ENCODE data around the gene GIPC2. TPM values are rescaled to one million over a fixed set of nuclear protein-coding genes. Genes with fewer than 3 reads are reported as not detected.

GIPC2 gene
- total and polyA plus RNA-seq, 2 donors (not counting 3 experiments of a cell fraction or from before 2014, with no cell fraction given): 2.8 to 9.6 TPM

DNA sequence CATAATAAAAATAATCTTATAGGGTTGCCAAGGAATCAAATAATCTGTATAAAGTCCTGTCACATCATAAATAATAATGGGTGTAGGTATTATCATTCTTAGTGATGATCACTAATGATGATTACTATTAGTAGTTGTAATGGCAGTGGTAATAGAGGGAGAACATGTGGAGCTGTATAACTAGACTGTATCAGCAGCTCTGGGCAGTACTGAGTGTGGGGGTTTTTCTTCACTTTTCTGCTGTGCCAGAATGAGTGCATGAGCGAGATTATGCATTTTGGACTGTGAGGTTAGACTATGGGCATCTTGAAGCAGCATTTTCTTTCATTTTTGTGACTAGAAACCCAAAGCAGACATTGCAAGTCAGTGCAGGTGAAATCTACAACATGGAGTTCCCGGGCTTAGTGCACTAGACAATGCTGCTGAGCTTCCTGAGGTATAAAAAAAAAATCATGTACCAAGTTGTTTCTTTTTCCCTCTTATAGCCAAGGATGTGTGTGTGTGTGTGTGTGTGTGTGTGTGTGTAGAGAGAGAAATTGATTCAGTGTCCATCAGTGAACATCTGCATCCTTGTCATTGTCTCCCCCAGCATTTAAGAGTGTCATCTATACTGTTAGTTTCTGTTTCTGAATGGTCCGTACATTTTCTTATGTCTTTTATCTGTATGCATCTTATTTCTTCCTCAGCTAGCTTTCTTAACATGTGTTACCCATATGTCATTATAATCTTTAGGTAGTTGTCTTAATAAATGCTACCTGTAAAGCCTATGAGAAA lies 86.6 kb downstream of the GIPC2 start:
- DNase-seq (ENCODE audit: low read depth, low spot score) (no peak), FAIRE-seq (no peak)
- H3K9ac ChIP-seq (replicated peaks; ENCODE audit: extremely low read depth, insufficient read depth, low read length): no peak overlapping the region
- no peak overlapping the region for H3K4me3 ChIP-seq (replicated peaks in 1 of 3; ENCODE audit: insufficient read depth in 1 of 3, low read depth in 1 of 3, low read length in 3 of 3)
- peaks cover 2% of the 10 kb centered on the region for H4K20me1 ChIP-seq (replicated peaks; ENCODE audit: control insufficient read depth, extremely low read depth, insufficient read depth, low read length)
- POLR2A ChIA-PET: interaction anchor here (1.5 kb wide), 1 partner anchor 128 kb away, joined by 3 read pairs; the partner anchor contains the start of gene DNAJB4
- H3K9me1 ChIP-seq (replicated peaks; ENCODE audit: control insufficient read depth, extremely low read depth, insufficient read depth, low read length): no peaks in the 10 kb centered on the region
- H3K9me3 ChIP-seq (replicated peaks; ENCODE audit: control insufficient read depth, insufficient read depth, low read length): no peaks in the 10 kb centered on the region
- no peak overlapping the region for H3K27ac ChIP-seq (ENCODE audit: insufficient read depth, low read depth, low read length)
- no peak overlapping the region for H3K4me2 ChIP-seq (ENCODE audit: insufficient read depth, low read length)
- no peaks in the 10 kb centered on the region for H3K36me3 ChIP-seq (ENCODE audit: control insufficient read depth in 2 of 2, extremely low read depth in 1 of 2, insufficient read depth in 2 of 2, low read length in 2 of 2)
- no peak for TF ChIP-seq MYC (IDR thresholded peaks at IDR 0.05; ENCODE audit: low read depth, low read length)
- TF ChIP-seq, protein P1, sequence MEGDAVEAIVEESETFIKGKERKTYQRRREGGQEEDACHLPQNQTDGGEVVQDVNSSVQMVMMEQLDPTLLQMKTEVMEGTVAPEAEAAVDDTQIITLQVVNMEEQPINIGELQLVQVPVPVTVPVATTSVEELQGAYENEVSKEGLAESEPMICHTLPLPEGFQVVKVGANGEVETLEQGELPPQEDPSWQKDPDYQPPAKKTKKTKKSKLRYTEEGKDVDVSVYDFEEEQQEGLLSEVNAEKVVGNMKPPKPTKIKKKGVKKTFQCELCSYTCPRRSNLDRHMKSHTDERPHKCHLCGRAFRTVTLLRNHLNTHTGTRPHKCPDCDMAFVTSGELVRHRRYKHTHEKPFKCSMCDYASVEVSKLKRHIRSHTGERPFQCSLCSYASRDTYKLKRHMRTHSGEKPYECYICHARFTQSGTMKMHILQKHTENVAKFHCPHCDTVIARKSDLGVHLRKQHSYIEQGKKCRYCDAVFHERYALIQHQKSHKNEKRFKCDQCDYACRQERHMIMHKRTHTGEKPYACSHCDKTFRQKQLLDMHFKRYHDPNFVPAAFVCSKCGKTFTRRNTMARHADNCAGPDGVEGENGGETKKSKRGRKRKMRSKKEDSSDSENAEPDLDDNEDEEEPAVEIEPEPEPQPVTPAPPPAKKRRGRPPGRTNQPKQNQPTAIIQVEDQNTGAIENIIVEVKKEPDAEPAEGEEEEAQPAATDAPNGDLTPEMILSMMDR (IDR thresholded peaks at IDR 0.05; ENCODE audit: extremely low read depth in 1 of 2, insufficient read depth in 1 of 2, low read depth in 1 of 2, low read length in 2 of 2): no peak
- TF ChIP-seq MAX (IDR thresholded peaks at IDR 0.05; ENCODE audit: insufficient read depth, insufficient read length): no peak
- TF ChIP-seq FOS (IDR thresholded peaks at IDR 0.05; ENCODE audit: borderline replicate concordance, insufficient read depth, low read length): no peak
- no peak for TF ChIP-seq POLR2AphosphoS5 (IDR thresholded peaks at IDR 0.05; ENCODE audit: insufficient read depth, low read depth, low read length)
- TF ChIP-seq GATA2 (IDR thresholded peaks at IDR 0.05; ENCODE audit: insufficient read depth, insufficient read length, low read depth, low read length): no peak
- no peak for TF ChIP-seq EZH2 (IDR thresholded peaks at IDR 0.05; ENCODE audit: borderline replicate concordance, low read depth, low read length, severe bottlenecking)
- TF ChIP-seq POLR2A (IDR thresholded peaks at IDR 0.05; ENCODE audit: low read depth, low read length): no peak
- no peak for TF ChIP-seq JUN (IDR thresholded peaks at IDR 0.05; ENCODE audit: borderline replicate concordance, insufficient read depth, insufficient read length, low read depth)
- no peaks in the 10 kb centered on the region for H3K27me3 ChIP-seq (ENCODE audit: control insufficient read depth in 2 of 2, insufficient read depth in 2 of 2, low read length in 2 of 2)
- no TSS peak for BruUV-seq (replicated peaks)
- CTCF ChIA-PET: interaction anchor here (0.9 to 4.5 kb wide), 12 partner anchors 8 to 543 kb away, joined by 3 to 97 read pairs (median 6); partner anchors contain the start of gene DNAJB4
- no peak overlapping the region for H2AFZ ChIP-seq (ENCODE audit: low read depth, low read length)
- intact Hi-C loops (cut with micrococcal nuclease): no loop called here
- H3K79me2 ChIP-seq (ENCODE audit: control insufficient read depth, insufficient read depth, low read length): no peaks in the 10 kb centered on the region
- dilution Hi-C loops (cut with MboI; ENCODE audit: extremely low pct_ligation_motif_present, low sequenced_read_pairs): no loop called here
- H3K4me1 ChIP-seq (ENCODE audit: control insufficient read depth, extremely low read depth, insufficient read depth, low read length): no peaks in the 10 kb centered on the region
